DND-41 (cell line): Measurements from ENCODE around the gene ARHGAP26.

Experiments used
- CTCF ChIP-seq: IDR thresholded peaks from 2 replicates; pipeline ENCODE4 v1.5.1; 2012; ENCODE audit warnings: borderline replicate concordance, low read length, moderate library complexity, mild to moderate bottlenecking; ENCODE audit not compliant: poor library complexity, severe bottlenecking; ENCODE audit errors: extremely low read depth
- EZH2 ChIP-seq: IDR thresholded peaks from 3 replicates; pipeline ENCODE4 v1.6.1; 2012; ENCODE audit warnings: borderline replicate concordance, low read depth, mild to moderate bottlenecking, moderate library complexity, low read length, inconsistent platforms; ENCODE audit not compliant: severe bottlenecking

GRCh38 chr5:143198332-143198731 lies 428.2 kb downstream of the ARHGAP26 start:
- TF ChIP-seq CTCF (no peak), EZH2 (no peak)
